IPS-NIHi7 (cell line): ENCODE measurements around the gene CEP41.

ENCODE experiments used
- DNase-seq: peaks from one replicate; pipeline ENCODE4 v3.0.0; 2012; ENCODE audit warnings: mixed read lengths; ENCODE audit errors: extremely low spot score

CEP41 gene

GRCh38 chr7:130369110-130369711 lies 71.6 kb downstream of the CEP41 start:
- no peak for DNase-seq

DNA sequence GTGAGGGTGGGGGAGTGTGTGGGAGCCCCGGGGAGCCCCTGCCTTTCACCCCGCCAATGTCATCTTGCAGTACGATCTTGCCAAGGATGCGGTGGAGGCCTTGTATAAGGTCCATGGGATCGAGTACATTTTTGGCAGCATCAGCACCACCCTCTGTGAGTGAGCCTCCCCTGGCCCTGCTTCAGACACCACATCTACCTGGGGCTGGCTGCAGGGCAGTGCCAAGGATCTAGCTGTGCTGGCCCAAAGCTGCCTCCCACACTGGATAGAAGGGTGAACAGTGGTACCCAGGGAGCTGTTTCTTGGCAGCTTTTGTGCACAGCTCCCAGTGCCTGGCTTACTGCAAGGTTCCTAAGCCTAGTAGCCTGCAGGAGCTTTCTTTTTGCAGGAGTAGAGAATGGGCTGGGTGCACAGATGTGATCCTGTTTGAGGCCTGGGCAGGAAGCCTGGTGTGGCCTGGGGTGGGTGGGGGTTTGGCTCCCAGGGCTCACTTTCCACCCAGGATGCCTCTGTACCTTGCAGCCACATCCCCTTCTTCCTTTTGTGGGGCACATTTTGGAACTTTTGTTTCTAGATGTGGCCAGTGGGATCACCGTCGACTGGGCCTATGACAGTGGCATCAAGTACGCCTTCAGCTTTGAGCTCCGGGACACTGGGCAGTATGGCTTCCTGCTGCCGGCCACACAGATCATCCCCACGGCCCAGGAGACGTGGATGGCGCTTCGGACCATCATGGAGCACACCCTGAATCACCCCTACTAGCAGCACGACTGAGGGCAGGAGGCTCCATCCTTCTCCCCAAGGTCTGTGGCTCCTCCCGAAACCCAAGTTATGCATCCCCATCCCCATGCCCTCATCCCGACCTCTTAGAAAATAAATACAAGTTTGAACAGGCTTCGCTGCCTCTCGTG lies 72.7 kb downstream of the CEP41 start:
- no peak for DNase-seq

DNA sequence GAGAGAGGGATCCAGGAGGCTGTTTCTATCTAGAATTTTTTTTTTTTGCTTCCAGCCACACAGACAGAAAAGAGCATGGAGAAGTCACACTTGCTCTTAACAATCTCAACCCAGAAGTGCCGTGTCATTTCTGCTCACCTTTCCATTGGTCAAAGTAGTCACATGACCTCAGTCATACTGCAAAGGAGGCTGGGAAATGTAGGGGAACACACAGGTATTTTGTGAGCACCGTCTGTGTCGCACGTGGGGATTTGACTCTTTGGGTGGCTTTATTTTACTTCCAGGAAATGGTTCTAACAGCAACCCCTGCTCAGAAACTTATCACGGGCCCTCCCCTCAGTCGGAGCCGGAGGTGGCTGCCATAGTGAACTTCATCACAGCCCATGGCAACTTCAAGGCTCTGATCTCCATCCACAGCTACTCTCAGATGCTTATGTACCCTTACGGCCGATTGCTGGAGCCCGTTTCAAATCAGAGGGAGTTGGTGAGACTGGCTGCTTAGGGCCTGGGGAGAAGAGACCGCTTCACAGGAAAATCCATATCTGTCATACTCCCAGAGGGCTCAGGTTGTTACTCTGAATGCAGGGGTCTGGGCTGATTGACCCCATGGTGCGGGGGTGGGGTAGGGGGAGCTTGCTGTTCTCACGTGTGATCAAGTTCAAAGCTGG lies 73.6 kb downstream of the CEP41 start:
- no peak for DNase-seq

- no peak for DNase-seq
These were observed 74.3 kb downstream of the CEP41 start for GRCh38 chr7:130366564-130366963.

DNA sequence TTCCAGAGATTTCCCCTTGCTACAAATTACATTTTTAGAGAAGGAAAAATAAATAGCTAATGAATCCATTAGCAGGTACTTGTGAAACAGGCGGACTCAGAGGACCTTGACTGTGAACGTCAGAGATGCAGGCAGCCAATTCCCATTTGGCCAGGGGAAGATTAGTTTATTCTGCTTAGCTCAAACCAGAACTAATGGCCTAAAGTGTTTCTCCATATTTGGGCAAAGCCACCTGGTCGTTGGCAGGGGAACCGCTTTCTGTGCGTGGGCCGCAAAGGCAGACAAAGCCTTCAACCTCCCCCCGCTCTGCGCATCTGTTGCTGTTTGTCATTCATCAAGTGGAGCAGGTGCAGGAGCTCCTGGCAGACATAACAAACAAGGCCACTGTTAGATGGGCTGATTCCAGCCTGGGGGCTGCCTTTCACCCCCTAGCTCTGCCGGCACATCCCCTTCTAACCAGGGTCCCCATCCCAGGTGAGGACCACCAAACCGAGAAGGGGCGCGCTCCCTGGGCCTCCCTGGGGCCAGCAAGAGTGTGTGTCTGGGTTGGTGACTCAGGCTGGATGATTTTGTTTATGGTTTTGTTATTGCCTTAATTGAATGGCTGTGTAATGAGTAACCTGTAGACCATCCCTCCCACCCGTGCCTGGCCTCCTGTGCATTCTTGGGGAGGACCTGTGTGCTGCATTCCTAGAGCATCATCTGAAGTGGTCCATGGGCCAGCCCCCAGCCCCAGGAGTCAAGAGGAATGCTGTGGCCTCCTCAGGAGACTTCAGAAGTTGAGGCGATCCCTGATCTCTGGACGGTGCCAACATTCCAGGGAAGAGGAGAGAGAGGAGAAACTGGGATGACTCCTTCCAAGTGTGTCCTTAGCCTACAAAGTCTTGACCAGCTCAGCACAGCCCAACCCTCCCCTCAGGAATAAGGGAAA lies 75.0 kb downstream of the CEP41 start:
- DNase-seq = peak; percentile 45

- no peak for DNase-seq
These were observed 75.7 kb downstream of the CEP41 start for GRCh38 chr7:130365088-130365487.

- no peak for DNase-seq
These were observed 76.4 kb downstream of the CEP41 start for GRCh38 chr7:130364451-130364850.

DNA sequence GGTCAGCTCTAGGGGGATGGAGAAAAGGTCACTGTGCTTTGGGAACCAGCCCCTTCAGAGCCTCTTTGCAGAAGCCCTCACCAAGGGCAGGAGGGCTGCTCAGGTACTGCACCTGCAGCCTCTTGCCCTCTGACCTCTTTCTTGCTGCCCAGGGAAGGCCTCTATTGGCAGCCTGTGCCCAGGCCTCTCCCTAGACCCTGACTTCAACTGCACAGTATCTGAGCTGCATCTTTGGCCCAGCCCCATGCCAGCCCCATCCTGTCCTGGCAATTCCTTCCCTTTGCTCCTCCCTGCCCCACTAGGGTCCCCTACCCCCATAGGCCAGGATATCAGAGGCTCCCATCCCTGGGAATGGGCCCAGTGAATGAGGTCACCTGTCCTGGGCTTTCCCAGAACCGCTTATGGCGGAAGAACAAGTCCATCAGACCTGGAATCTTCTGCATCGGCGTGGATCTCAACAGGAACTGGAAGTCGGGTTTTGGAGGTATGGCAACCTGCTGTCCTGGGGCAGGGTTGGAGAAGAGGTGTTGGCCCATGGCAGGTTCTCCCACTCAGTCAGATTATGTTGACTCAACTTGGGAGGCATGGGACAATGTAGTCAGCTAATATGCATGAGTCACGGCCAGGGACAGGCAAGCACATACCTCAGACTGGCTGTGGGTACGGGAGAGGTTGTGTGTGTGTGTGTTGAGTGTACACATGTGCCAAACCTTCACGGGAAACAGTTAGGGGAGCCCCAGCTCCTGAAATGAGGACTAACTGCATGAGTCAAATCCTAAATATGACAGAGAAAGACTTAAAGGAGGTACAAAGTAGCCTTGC lies 77.6 kb downstream of the CEP41 start:
- DNase-seq = no peak

- DNase-seq = no peak
These were observed 78.5 kb downstream of the CEP41 start for GRCh38 chr7:130362251-130362816.

DNA sequence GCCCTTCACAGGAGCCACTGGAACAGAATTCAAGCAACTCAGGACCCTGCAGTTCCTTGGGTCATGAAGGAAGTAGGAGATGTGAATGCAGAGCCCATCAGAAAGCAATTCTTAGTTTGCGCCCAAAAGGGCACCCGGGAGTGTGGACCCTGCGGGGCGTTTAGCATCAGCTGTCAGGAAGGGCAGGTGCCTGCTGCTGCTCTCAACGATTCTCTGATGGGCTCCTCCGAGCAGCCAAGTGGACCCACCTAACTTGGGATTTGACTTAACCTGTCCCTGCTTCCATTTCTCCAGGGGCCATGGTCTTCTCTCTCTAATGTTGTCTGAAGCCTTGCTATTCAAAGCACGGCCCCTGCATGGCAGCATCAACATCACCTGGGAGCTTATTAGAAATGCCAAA lies 79.1 kb downstream of the CEP41 start:
- no peak for DNase-seq

DNA sequence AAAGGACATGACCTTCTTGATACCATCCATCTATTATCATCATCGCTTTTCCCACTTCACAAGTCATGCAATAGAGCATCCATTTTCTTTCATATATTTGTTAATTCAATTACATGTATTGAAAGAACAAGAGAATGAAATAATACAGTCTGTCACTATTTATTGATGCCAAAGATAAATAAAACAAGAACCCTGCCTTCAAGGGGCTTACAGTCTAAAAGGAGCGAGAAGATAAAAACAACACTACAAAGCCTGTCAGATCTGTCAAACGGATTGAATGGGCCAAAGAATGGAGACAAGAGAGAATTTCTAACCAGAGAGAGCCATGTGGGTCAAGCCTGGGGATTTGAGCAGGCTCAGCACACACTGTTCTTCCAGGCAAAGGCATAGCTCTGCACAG lies 80.3 kb downstream of the CEP41 start:
- no peak for DNase-seq

GRCh38 chr7:130359276-130359857 lies 81.4 kb downstream of the CEP41 start:
- DNase-seq = no peak

GRCh38 chr7:130358471-130358870 lies 82.3 kb downstream of the CEP41 start:
- no peak for DNase-seq

DNA sequence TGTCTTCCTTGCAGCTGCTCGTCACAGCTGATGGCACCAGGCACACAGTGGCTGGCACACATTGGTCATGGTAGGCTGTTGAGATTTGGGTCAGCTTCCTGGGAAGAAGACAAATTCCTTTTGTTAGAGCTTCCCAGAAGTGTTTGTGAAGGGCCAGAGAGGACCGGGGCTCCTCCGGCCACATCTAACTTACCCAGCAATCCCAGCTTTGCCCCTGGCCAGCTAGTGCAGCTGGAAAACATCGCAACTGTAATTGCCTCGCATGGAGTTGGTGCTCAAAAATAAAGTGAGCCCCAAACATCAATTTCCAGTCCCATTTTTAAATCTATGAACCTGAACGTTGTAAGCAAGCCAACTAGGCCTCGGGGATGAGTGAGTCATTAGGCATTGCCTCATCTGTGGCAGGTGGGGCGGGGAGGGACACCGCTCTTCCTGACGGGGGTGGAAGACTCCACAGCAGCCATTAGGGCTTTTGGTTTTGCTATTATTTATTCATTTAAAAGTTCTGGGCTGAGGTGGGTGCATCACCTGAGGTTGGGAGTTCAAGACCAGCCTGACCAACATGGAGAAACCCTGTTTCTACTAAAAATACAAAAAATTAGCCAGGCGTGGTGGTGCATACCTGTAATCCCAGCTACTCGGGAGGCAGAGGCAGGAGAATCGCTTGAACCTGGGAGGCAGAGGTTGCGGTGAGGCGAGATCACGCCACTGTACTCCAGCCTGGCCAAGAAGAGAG lies 83.8 kb downstream of the CEP41 start:
- peak; percentile 40 for DNase-seq

DNA sequence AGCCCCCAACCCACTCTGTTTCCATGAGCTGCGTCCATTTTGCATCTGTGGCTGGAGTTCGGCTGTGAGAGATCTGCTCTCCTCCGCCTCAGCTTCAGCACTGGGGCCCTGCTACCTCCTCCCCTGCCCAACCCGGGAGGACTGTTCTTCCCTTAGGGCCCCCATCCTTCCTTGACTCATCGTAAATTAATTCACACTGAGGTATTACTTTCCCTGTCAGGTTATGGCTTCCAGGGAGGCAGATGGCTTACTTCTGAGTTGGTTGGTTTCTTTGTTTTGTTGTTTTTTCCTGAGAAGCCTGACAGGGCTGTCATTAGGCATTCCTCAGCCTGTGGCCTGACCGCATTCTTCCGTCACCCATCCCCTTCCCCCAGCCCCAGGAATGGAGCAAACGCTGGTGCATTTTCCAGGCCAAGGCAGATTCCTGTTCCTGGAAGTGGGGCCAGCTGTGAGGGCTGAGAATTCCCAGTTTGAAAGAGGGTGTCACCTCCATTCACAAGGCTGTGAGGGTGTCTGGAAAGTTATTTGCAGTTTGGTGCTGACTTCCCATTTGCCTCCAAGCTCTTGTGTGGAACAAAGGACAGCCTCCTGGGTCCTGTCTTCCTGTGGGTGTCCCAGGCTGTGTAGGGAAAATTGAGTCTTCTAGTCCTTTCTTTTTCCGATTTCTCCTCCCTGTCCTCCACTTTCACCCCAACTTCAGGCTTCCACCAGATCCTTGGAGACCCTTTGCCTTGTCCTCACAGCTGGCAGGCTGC lies 84.5 kb downstream of the CEP41 start:
- DNase-seq = peak; percentile 86

GRCh38 chr7:130353196-130353595 lies 87.6 kb downstream of the CEP41 start:
- no peak for DNase-seq

DNA sequence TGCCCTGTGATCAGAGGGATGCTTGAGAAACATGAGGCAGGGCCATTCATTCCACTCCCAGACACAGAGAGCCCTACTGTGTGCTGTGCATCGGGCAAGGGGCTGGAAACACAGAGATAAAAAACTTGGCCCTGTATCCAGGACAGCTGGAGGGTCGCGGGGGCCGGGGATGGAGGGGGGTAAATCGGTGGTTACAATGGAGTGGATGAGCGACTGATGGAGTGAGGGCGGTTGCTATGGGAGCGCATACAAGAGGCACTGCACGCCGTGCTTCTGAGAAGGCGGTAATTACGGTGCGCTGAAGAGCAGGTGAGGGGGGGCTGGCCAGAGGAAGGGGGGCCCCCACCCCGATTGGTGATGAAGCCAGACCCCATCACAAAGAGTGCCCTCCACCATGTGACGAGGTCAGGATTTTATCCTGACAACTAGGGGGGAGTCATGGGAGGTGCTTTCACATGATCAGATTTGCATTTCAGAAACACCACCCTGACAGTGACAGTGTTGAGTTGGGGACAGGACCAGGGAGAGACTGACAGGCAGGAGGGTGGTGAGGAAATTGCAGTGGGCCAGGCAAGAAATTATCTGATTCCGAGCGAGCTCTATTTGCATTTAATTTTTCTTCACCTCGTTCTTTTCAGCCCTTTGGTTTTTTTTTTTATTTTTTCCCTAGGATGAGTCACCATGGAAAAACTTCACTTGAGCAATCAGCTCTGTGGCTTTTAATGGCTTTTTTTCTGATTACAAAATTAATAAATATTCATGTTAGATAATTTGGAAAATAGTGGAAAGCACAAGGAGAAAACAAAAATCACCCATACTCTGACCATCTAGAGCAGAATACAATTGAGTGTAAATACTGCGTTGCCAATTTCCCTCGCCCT lies 88.4 kb downstream of the CEP41 start:
- DNase-seq = no peak

GRCh38 chr7:130351791-130352090 lies 89.1 kb downstream of the CEP41 start:
- DNase-seq = no peak
